Putamen (tissue), 1 donor: Measurements from ENCODE around the gene DNAJB11.
"Not testable (repeated sequence)": the region's sequence is repeated elsewhere in the genome, so short reads cannot be mapped to it uniquely, and the experiment has no call there.

ENCODE experiments used
- DNase-seq: peaks from one replicate; pipeline ENCODE4 v3.0.0-alpha.2; 2016; ENCODE audit warnings: low spot score

The DNAJB11 gene

DNA sequence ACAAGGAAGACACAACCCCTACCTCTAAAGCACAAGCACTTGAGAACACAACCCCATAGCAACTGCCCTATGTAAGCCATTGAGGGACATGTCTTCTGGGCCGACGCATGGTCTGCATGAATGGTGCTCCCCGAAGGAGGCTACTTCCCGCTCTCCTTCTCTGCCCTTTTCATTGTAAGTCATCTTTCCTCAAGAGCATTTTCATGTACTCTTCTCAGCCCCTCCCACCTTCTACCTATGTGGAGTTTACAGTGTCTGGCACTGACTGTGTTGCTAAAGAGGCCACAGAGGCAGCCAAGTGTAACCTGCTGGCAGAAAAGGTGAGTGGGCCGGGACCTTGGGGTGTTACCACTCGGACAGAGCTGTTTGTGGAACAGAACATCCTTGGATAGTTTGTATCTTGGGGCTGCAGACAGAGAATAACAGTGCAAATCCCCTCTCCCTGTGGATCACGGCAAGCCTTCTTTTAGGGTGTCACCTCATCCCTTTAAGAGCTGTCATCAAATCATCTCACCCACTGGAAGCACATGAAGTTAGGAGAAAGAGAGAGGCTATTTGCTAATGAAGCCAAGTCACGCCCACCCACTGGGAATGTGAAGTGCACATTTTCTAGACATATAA lies 47.9 kb downstream of the DNAJB11 start:
- no peak for DNase-seq

DNA sequence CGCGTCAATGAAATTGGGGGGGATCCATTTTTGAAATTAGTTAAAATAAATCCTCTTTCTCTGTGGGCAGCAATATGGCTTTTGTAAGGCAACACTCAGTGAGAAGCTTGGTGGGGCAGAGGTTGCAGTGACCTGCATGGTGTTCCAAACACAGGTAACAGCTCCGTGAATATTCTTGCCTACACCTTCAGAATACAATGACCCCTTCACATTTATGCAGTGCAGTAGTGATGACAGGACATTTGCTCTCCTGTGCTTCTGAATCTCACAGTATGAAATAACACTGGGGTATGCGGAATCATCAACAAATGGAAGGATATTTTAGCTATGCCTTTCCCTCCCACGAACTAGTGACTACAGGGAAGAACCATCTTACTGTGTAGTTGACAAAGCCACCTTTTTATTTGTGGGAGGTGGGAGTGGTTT lies 49.3 kb downstream of the DNAJB11 start:
- DNase-seq: no peak

DNA sequence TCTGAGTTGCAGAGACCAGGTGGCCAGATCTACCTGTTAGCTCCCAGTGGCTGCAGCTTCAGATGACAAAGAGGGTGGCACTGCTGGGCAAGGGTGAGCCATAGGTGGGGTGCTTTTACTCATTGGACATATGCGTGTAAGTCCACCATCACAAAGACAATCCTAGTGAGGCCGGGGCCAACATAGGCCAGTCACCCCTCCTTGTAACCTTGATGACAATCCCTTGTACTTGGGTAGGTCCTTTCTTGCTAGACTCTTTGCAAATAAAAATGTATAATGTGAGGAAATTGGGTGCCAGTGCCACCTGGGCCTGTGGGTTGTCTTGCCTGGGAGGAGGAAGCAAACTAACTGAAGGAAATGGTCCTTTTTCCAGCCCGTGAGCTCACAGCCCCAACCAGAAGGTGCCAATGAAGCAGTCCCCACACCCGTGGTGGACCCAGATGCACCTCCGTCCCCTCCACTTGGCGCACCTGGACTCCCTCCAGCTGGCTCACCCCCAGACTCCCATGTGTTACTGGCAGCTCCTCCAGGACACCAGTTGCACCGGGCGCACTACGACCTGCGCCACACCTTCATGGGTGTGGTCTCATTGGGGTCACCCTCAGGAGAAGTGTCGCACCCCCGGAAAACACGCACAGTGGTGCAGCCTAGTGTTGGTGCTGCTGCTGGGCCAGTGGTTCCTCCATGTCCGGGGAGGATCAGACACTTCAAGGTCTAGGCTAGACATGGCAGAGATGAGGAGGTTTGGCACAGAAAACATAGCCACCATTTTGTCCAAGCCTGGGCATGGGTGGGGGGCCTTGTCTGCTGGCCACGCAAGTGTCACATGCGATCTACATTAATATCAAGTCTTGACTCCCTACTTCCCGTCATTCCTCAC lies 49.9 kb downstream of the DNAJB11 start:
- no peak for DNase-seq

- DNase-seq: no peak
These were observed 51.6 kb downstream of the DNAJB11 start for GRCh38 chr3:186621894-186622650.

DNA sequence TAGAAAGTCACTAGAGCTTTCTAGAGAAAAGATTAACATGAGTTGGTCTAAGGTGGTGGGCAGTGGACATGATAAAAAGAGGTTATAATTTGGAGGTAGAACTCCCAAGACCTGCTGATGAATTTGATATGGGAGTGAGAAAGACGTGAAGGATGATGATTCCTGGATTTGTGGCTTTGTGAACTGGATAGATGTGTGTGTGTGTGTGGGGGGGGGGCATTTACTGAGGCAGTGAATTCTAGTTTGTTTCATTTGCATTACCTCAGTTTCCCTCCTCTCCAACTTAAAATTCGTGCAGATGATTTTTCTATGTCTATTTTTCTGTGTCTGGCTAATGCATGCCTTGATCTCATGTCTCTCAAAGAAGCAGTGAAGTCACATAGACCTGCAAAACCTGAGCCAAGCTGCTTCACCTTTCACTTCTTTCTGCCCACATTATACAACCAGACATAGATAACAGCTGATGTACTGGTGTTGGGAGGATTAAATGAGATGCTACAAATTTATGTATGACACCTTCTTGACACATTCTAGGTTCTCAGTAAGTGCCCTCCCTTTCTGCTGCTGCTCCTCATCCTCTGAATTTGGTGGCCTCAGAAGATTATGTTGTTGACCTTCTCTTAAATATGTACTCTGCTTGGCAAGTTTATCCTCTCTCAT lies 52.3 kb downstream of the DNAJB11 start:
- no peak for DNase-seq

DNA sequence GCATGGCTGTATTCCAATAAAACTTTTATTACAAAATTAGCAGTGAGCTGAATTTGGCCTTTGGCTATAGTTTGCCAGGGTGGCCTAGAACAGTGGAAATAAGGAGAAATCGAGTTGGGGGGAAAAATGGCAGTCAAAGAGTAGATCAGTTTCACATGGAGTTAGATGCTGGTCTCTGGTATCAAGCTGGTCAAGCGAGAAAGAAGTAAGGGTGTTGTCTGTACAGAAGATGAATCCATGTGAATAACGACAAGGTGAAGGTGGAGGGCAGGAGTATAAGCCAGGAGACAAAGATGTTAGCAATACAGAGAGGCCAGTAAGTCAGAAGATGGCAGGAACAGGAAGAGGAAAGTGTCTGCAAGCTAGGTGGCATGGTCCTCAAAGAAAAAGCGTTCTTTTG lies 54.1 kb downstream of the DNAJB11 start:
- DNase-seq: no peak

- no peak for DNase-seq
These were observed 55.1 kb downstream of the DNAJB11 start for GRCh38 chr3:186625600-186626042.

- no peak for DNase-seq
These were observed 55.8 kb downstream of the DNAJB11 start for GRCh38 chr3:186626254-186626847.

- no peak for DNase-seq
These were observed 57.4 kb downstream of the DNAJB11 start for GRCh38 chr3:186627852-186628414.

GRCh38 chr3:186628756-186629155 lies 58.2 kb downstream of the DNAJB11 start:
- DNase-seq: no peak

DNA sequence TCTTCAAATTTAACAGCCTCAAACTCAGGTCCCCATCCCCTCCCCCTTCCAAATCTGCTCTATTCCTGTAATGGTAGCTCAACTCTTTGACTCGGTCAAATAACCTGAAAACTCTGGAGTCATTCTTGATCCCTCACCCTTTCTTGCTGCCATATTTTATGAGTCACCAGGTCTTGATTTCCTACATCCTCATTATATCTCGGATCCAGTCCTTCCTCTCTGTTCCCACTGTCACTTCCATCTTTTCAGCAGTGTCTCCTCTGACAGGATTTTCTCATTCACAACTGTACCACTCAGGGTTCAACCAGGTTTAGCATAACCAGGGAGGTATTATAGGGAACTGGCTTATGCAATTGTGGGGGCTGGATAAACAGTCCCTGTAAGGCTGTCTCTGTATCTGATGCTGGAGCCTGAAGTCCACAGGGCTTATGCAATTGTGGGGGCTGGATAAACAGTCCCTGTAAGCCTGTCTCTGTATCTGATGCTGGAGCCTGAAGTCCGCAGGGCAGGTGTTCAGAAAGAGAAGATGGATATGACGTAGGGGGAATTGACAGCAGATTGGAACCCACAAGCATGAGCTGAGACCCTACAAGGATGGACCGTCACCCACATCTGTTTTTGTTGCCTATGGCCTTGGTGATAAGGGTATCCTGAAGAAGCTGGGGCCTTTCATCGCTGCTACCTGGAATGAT lies 60.6 kb downstream of the DNAJB11 start:
- DNase-seq: no peak

GRCh38 chr3:186633481-186633880 lies 63.0 kb downstream of the DNAJB11 start:
- no peak for DNase-seq

- DNase-seq: not testable (repeated sequence)
These were observed 63.7 kb downstream of the DNAJB11 start for GRCh38 chr3:186634207-186634606.
